HG02642 (cell line): Measurements from ENCODE around the gene ZKSCAN1.
A peak's percentile ranks its signal among the peaks of the same experiment; 100 is the strongest.

ENCODE experiments used
- ATAC-seq: cut with Tn5 transposase; IDR thresholded peaks from one replicate; pipeline ENCODE4 v1.9.1; 2021; ENCODE audit warnings: mild to moderate bottlenecking; ENCODE audit not compliant: unreplicated experiment, poor library complexity

The ZKSCAN1 gene

GRCh38 chr7:100033526-100033925 is 18.1 kb downstream of the ZKSCAN1 start:
- ATAC-seq = no peak

- ATAC-seq = no peak
These were observed 19.6 kb downstream of the ZKSCAN1 start for GRCh38 chr7:100034871-100035510.

- ATAC-seq = no peak
These were observed 20.5 kb downstream of the ZKSCAN1 start for GRCh38 chr7:100035876-100036275.

GRCh38 chr7:100038326-100038725 is 22.9 kb downstream of the ZKSCAN1 start:
- ATAC-seq = no peak

GRCh38 chr7:100040575-100040974 is 25.2 kb downstream of the ZKSCAN1 start:
- no peak for ATAC-seq

- no peak for ATAC-seq
These were observed 29.3 kb downstream of the ZKSCAN1 start for GRCh38 chr7:100044718-100045117.

- ATAC-seq = no peak
These were observed 33.3 kb downstream of the ZKSCAN1 start for GRCh38 chr7:100048680-100049079.

- ATAC-seq = peak; percentile 92
These were observed 34.3 kb downstream of the ZKSCAN1 start, which contains the start of gene ZSCAN21 for GRCh38 chr7:100049441-100050291. Gene ZSCAN21, plus strand, starts transcription at chr7:100049774. Its CDS starts 7,233 bp downstream, at chr7:100057007.

GRCh38 chr7:100051611-100052010 is 36.2 kb downstream of the ZKSCAN1 start:
- ATAC-seq = no peak

GRCh38 chr7:100053215-100053614 is 37.8 kb downstream of the ZKSCAN1 start:
- ATAC-seq = no peak

- no peak for ATAC-seq
These were observed 41.6 kb downstream of the ZKSCAN1 start for GRCh38 chr7:100057006-100057405.

- ATAC-seq = no peak
These were observed 43.9 kb downstream of the ZKSCAN1 start for GRCh38 chr7:100059251-100059739.

- ATAC-seq = no peak
These were observed 46.3 kb downstream of the ZKSCAN1 start for GRCh38 chr7:100061518-100062193.

GRCh38 chr7:100063376-100063775 is 48.0 kb downstream of the ZKSCAN1 start:
- no peak for ATAC-seq

- ATAC-seq = no peak
These were observed 48.8 kb downstream of the ZKSCAN1 start for GRCh38 chr7:100064162-100064561.

GRCh38 chr7:100065452-100066186 is 50.2 kb downstream of the ZKSCAN1 start:
- ATAC-seq = no peak

GRCh38 chr7:100066953-100067352 is 51.6 kb downstream of the ZKSCAN1 start:
- no peak for ATAC-seq

- ATAC-seq = no peak
These were observed 54.6 kb downstream of the ZKSCAN1 start for GRCh38 chr7:100069991-100070390.

- no peak for ATAC-seq
These were observed 55.8 kb downstream of the ZKSCAN1 start for GRCh38 chr7:100071018-100071723.

GRCh38 chr7:100072462-100072861 is 57.1 kb downstream of the ZKSCAN1 start:
- no peak for ATAC-seq
